ENCODE measurements around the gene C1orf167.

The C1orf167 gene

DNA sequence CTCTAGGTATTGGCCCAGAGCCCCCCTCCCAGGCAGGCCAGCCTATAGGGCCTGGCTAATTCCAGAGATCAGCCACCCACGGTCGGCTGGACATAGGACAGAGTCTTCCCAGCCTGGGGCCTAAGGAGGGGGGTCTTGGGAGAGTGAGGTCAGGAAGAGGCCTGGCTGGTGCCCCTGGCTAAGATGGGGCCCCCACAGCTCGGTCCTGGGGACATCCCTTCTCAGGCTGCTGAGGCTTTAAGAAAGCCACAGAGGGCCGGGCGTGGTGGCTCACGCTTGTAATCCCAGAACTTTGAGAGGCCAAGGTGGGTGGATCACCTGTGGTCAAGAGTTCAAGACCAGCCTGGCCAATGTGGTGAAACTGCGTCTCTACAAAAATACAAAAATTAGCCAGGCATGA, 2.5 kb downstream of the C1orf167 start:
- FAIRE-seq, result no peak
- DNase-seq (ENCODE audit: low spot score), result no peak

DNA sequence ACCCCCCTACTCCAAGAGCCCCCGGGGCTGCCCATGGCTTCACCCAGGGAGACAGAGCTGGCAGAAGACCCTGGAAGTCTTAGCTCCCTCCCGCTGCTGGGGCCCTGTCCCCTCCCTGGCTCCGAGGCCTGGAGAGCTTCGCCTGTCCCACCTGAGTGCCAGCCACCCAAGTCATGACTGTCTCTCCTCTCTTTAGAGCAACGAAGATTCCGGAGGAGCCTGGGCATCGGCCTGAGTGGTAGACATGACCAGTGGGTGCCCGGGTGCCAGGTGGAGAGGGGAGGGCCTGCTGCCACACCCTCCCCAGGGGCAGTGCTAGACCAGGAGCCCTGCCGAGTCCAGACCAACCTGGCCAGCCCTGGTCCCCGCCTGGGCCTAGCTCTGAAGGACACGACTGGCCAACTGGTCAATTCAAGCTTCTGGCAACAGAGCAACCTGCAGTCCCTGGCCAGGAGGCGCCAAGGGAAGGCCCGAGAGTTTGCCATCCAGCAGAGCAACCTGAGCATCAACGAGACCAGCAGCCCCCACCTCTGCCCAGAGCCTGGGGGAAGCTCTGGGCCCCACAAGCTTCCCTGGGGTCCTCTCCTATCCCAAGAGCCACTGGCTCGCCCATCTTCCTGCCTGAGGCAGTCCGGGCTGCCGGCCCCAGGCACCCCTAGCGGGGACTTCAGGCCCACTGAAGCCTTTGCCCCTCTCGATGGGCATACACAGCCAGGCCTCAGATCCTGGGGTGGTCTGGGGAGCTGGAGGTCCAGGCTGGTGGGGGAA, 3.9 kb downstream of the C1orf167 start:
- FAIRE-seq, result no peak
- no peak for DNase-seq (ENCODE audit: low spot score)

DNA sequence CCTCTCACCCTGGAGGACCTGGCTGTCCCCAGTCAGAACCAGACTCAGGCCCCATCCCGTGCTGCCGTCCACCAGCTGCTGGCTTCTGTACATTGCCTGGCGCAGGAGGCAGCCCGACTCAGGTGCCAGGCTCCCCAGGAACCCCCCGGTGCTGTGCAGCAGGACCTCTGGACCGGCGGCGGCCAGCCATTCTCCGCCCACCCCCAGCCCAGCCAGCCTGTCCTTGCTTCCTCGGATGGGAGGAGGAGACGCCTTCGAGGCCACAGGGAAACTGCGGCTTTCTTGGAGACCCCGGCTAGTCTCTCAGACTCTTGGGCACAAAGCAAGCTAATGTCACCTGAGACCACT, 4.4 kb downstream of the C1orf167 start:
- no peak for FAIRE-seq
- no peak for DNase-seq (ENCODE audit: low spot score)

DNA sequence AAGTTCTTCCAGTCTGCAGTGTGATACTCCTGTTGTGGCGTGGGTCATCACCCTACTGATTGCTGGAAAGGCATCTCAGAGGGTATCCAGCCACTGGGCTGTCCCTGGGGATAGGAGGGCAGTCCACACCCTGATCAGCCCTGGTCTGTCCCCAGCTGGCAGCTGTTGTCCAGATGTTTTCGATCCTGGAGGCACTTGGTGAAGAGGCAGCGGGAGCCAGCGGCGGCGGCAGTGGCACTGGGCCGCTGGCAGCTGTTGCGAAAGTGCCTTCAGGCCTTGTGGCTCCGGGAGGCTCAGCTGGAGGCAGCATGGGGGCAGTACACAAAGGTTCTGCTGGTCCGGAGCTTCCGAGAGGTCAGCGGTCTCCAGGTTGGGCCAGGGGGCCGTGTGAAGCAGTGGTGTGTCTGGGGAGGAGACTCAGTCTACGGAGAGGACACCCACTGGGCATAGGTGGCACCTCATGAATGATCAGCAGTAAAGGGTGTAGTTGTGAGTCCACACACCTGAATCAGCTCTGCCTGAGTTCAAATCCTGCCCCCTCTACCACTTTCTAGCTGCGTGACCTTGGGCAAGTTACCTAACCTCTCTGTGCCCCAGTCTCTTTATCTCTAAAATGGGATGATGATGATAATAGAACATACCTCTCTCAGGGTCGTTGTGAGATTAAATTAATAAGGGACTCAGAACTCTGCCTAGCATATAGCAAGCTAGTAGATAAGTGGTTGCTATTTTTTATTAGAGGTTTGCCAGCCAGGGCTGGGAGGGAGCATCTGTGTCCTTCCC, 6.1 kb downstream of the C1orf167 start:
- DNase-seq (ENCODE audit: low spot score), result no peak
- FAIRE-seq, result no peak

DNA sequence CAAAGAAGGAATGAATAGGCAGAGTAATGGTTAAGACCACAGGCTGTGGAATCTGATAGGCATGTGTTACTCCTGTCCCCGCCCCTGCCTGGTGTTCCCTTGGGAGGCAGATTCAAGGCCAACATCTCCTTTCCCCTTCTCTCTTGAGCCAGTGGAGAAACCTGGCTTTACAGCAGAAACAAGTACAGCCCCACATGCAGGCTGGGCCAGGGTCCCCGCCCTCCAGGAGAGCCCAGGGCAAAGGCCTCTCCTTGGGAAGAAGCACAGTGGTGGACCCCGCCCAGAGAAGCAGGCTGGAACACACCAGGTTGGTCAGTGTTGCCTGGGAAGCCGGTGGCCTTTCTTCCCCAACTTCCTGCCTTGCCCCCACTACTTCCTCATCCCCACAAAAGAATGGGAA, 6.8 kb downstream of the C1orf167 start:
- no peak for FAIRE-seq
- DNase-seq (ENCODE audit: low spot score), result no peak

DNA sequence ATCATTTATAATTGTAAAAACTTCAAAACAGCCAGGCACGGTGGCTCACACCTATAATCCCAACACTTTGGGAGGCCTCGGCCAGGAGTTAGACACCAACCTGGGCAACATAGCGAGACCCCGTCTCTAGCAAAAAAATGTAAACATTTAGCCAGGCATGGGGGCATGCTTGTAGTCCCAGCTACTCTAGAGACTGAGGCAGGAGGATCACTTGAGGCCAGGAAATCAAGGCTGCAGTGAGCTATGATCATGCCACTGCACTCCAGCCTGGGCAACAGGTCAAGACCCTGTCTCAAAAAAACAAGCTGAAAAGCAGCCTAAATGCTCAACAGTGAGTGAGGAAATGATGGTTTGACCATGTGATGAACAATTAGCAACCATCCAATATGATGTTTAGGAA, 7.3 kb downstream of the C1orf167 start:
- no peak for FAIRE-seq
- DNase-seq (ENCODE audit: low spot score), result no peak

DNA sequence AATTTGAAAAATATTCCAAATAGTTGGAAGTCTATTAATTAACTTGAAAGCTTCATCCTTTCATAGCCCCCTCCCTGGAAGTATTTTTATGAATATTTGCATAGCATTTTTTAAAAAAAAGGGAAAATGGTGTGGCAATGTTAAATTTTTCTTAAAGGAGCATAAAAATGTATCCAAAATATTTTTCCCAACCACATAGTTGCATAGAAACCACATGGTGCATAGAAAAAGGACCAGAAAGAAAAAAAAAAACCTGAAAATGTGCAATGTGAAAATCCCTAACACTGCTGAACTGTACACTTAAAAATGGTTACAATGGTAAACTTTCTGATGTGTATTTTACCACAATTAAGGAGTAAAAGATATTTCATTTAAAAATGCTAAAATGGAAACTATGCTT, 8.0 kb downstream of the C1orf167 start:
- DNase-seq (ENCODE audit: low spot score), result no peak
- no peak for FAIRE-seq

DNA sequence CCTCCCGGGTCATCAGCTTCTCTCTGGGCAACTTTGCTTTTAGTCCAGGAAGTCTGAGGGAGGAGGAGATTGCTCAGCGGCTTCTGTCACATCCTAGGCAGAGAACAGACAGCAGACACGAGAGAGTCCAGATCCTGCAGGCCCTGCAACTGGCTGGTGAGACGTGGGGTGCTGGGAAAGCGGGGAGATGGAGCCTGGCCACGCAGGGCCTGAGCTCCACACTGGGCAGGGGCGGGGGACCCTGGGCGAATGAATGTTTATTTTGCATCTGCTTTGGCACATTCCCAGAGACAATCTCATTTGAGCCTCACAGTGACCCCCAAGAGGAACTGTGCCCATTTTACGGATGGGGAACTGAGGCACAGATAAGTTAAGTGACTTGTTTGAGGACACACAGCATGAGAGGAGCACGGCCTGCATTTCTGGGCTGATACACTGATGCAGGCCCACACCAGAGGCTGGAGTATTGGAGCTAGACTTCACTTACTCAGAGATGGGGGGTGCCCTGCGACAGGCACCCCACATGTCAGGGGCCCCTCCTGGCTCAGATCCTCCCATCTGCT, 9.6 kb downstream of the C1orf167 start:
- DNase-seq (ENCODE audit: low spot score) (no peak), FAIRE-seq (no peak)

DNA sequence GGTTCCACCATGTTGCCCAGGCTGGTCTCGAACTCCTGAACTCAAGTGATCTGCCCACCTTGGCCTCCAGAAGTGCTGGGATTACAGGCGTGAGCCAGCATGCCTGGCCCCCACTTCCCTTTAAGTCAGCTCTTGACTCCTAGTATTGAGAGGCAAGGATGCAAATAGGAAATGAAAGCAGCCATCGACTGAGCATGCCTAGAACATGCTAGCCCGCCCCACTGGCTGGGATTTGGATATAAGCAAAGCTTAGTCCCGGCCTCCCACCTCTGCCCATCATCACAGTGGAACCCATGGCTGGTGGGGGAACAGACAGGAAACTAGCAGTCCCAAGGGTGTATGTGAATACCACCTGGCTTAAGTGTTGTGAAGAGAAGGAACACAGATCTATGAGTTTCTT, 10.5 kb downstream of the C1orf167 start:
- FAIRE-seq, result no peak
- DNase-seq (ENCODE audit: low spot score), result no peak

DNA sequence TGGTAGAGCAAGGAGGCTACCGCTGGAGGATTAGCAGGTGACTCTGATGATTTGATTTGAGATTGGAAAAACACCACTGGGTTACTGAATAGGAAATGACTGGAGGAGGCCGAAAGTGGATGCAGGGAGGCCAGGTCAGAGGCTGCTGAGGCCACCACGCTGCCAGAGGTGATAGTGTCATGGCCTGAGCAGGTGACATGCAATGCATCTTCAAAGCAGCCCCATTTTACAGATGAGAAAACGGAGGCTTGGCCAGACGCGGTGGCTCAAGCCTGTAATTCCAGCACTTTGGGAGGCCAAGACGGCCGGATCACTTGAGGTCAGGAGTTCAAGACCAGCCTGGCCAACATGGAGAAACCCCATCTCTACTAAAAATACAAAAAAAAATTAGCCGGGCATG, 12.8 kb downstream of the C1orf167 start:
- no peak for FAIRE-seq
- no peak for DNase-seq (ENCODE audit: low spot score)

DNA sequence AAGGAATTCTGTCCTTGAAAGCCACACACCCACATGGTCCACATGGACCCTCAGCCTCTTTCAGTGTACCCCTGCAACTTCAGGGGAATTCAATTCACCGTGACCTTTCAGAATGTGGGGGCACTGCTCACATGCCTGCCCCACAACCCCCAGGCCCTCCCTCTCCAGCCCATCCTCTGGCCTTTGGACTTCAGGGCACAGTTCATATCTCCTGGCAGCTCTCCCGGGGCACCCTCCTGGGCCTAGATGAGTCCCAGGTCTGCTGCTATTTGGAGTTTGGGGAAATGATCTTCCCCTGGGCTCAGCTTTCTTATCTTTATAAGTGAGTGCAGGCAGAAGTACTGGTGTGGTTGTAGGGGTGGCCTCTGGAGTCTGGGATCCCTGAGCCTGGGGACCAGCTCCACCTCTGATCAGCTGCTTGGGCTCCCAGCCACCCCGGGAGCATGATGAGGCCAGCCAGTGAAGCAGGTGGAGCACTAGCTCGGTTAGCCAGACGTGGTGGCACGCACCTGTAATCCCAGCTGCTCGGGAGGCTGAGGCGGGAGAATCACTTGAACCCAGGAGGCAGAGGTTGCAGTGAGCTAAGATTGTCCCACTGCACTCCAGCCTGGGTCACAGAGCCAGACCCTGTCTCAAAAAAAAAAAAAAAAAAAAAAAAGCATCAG, 15.8 kb downstream of the C1orf167 start:
- FAIRE-seq (no peak), DNase-seq (ENCODE audit: low spot score) (no peak)

DNA sequence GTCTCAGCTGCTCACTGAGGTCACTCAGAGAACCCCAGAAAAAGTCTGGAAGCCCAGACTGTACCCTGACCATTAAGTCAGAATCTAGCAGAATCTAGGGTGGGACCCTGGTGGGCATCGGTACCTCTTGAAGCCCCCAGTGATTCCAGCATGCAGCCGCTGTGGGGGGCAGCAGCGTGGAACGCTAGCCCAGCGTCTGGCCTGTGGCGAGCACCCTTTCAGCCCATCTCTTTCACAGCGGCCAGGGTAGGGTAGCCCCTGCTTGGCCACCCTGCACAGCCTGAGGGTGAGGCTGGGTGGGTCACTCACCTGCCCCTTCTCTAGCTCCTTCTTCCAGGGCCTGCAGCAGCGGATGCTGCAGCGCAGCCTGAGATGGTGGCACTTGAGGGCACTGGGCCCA, 16.3 kb downstream of the C1orf167 start:
- FAIRE-seq (no peak), DNase-seq (ENCODE audit: low spot score) (no peak)

DNA sequence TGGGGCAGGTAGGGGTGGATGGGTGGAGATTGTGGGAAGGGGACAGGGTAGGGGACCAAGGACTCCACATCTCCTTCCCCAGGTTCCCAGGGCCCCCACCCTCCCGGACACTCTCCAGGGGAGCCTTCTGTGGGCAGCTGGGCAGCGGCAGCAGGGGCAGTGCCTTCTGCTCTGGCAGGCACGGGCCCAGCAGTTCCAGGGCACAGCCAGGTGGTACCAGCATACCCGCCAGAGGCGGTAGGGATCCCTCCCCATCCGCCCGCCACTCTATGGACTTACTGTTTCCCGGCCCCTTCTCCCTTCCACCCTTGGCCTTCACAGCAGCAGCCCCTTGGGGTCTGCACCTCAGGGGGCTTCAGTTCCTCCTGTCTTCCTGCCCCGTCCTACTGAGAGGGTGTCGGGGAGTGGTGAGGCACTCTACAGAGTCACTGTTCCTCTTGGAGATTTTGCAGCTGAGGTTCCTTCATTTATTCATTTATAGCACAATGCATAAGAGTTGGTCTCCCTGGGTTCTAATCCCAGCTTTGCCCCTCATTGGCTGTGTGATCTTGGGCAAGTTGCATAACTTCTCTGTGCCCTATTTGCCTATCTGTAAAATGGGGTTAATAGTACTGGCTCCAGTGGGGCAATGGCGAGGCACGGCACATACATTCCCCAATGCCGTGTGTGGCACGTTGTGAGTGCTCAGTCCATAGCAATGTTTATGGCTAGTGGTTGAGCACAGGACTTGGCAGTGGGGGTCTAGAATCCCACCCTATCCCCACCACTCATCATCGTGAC, 17.0 kb downstream of the C1orf167 start:
- FAIRE-seq (no peak), DNase-seq (ENCODE audit: low spot score) (no peak)

DNA sequence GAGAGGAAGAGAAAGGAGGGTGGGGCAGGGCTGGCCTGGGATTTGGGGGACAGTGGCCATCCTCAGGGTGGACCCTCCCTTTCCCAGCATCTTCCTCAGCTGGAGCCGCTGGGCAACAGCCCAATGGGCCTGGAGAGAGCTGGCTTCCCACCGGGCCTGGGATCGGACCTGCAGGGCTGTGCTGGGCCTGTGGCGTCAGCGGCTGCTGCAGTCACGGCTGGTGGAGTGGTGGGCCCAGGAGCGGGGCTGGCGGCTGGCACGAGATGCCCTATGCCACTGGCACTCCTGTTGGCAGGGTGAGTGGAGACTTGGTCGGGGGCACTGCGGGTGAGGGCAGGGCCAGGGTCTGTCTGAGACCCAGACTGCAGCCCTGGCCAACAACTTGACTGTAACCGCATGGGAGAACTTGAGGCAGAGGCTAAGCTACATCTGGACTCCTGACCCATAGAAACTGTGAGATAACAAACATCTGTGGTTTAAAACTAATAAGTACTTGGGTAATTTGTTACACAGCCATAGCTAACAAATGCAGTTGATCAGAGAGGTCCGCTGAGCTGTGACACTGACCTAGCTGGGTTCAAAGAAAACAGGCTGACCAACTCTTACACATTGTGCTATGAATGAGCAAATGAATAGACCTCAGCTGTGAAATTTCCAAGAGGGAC, 17.9 kb downstream of the C1orf167 start:
- DNase-seq (ENCODE audit: low spot score) (no peak), FAIRE-seq (no peak)

DNA sequence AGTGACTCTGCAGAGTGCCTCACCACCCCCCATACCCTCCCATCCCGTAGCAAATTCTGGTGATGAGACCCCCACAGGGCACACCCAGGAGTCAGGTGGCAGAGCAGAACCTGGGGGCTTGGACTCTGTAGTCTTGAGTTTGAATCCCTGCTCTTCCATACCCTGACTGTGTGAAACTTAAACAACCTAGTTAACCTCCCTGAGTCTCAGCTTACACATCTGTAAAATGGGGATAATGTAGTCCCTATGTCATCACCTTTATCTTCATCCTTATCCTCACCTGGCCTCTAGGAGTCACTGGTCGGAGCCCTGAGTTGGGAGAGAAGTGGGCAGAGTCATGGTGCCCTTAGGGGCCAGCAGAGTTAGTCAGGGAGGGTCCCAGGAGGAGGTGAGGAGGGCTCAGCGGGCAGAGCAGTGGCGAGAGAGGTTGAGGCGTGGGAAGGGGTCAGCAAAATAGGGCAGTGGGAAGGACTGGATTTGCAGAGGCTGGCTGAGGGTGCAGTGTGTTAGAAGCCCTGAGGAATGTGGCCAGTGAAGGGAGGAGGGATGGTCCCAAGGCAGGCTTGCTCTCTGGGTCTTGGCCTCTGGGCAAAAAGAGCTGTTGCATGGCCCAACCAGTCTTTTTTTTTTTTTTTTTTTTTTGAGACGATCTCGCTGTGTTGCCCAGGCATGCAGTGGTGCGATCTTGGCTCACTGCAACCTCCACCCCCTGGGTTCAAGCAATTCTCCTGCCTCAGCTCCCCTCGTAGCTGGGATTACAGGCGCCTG, 18.6 kb downstream of the C1orf167 start:
- FAIRE-seq (no peak), DNase-seq (ENCODE audit: low spot score) (no peak)

DNA sequence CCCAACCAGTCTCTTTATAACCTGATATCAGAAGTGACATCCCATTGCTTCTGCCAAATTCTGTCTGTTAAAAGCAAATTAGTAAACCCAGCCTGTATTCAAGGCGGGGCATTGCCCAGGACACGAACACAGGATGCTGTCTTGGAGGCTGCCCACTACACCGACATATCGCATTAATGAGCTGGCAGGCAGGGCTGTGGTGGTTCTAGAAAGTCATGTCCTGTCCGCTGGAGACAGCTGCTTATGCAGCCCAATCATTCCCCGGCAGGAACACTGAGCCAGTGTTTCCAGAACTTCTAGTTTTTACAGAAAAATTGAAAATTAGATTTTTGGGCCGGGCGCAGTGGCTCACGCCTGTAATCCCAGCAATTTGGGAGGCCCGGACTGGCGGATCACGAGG, 19.3 kb downstream of the C1orf167 start:
- DNase-seq (ENCODE audit: low spot score) (no peak), FAIRE-seq (no peak)

DNA sequence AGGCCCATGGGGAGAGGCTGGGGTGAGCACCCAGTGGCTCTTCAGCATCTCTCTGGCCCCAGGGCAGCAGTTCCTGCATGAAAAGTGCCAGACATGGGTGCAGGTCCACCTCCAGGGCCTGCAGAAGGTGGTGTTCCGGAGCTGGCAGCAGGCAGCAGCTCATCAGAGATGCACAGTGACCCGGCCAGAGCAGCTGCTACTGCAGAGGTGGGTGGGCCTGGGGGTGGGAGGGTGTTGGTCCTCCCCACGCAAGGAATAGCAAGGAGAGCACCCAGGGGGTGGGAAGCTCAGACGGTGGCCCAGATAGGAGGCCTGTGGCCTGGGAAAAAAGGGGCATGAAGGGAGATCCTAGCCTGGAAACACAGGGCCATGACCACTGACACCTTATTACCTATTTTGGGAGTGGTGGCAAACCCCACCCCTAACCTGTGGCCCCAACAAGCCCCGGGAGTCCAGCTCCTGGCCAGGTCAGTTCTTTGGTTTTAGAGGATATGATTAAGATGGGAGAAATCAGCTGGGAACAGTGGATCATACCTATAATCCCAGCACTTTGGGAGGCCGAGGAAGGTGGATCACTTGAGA, 20.2 kb downstream of the C1orf167 start:
- FAIRE-seq, result no peak

DNA sequence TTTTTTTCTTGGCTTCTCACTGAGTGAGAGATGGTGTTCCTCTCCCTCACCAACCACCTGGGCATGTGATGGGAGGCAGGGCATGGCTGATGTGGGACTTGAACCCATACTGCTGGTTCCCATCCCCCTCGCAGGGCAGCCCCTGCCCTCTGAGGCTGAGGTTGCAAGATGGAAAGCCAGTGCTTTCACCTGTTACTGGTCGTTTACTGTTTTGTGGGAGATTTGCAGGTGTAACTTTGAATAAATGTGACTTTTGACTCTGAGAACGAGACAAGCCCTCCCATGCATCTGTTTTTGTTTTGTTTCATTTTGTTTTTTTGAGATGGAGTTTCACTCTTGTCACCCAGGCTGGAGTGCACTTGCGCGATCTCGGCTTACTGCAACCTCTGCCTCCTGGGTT, 21.6 kb downstream of the C1orf167 start:
- FAIRE-seq, result no peak
- DNase-seq (ENCODE audit: low spot score), result no peak

More for the DNA sequence above, 20.2 kb downstream of the C1orf167 start:
- no peak for DNase-seq (ENCODE audit: low spot score)

DNA sequence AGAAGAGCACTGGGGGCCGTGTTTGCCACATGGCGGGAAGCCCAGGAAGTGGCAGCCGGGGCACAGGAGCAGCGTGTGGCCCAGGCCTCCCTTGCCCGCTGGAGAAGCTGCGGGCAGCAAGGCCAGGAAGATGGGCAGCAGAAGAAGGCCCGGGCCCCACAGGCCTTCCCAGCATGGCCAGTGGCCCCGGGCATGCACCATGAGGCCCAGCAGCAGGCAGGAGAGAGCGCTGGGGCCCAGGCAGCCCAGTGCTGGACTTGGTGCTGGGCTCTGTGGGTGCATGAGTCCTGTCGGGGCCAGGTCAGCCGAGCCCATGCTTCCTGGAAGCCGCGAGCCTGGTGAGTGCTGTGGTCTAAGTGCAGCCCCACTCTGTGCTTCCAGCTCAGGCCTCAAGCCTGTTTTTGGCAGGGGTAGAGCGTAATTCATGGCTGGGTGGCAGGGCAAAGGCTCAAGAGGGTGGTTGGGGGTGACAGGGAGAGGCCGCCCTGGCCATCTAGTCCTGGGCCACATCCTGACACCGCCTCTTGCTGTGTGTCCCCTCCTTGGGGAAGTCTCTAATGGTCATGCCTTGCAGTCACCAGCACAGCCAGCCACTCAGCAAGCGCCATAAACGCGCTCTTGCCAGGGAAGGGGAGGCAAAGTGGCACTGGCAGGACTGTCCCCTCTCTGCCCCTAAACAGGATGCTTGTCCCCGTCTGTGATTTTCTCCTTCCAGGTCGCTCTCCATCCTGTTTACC, 22.4 kb downstream of the C1orf167 start:
- DNase-seq (ENCODE audit: low spot score) (no peak), FAIRE-seq (no peak)

Measured in RCC 7860 (cell line).